H9 (cell line): ENCODE data around the gene RBL1. TPM values are rescaled to one million over a fixed set of nuclear protein-coding genes. Genes with fewer than 3 reads are reported as not detected.

Source experiments
- DNase-seq: peaks from one replicate; pipeline ENCODE4 v3.0.0-alpha.2; 2017
- H2AFZ ChIP-seq: one replicate; pipeline ENCODE4 v1.6.1; 2013; ENCODE audit warnings: mild to moderate bottlenecking, low read length, control low read depth, moderate library complexity
- H2AK5ac ChIP-seq: 2 replicates; pipeline ENCODE4 v1.6.1; 2013; ENCODE audit warnings: low read length, control low read depth, mixed read lengths; ENCODE audit not compliant: insufficient read length
- H2BK120ac ChIP-seq: one replicate; pipeline ENCODE4 v1.6.1; 2013; ENCODE audit warnings: low read depth, mild to moderate bottlenecking, low read length, control low read depth, inconsistent platforms; ENCODE audit not compliant: poor library complexity, severe bottlenecking
- H2BK12ac ChIP-seq: 2 replicates; pipeline ENCODE4 v1.6.1; 2013; ENCODE audit warnings: low read length, control low read depth, mixed read lengths, low read depth; ENCODE audit not compliant: insufficient read length
- H2BK15ac ChIP-seq: 2 replicates; pipeline ENCODE4 v1.6.1; 2013; ENCODE audit warnings: low read depth, low read length, control low read depth
- H2BK20ac ChIP-seq: one replicate; pipeline ENCODE4 v1.6.1; 2013; ENCODE audit warnings: low read depth, mild to moderate bottlenecking, low read length, control low read depth, inconsistent platforms; ENCODE audit not compliant: poor library complexity, severe bottlenecking
- H2BK5ac ChIP-seq: 2 replicates; pipeline ENCODE4 v1.6.1; 2013; ENCODE audit warnings: low read length, control low read depth, mixed read lengths; ENCODE audit not compliant: insufficient read length
- H3K14ac ChIP-seq: 2 replicates; pipeline ENCODE4 v1.6.1; 2013; ENCODE audit warnings: low read length, control low read depth; ENCODE audit not compliant: insufficient read depth
- H3K18ac ChIP-seq: 2 replicates; pipeline ENCODE4 v1.6.1; 2013; ENCODE audit warnings: low read depth, mild to moderate bottlenecking, mixed read lengths, low read length, control low read depth; ENCODE audit not compliant: insufficient read length
- H3K23ac ChIP-seq: 2 replicates; pipeline ENCODE4 v1.6.1; 2013; ENCODE audit warnings: low read length, control low read depth, mixed read lengths, low read depth; ENCODE audit not compliant: insufficient read length
- H3K23me2 ChIP-seq: 2 replicates; pipeline ENCODE4 v1.6.1; 2013; ENCODE audit warnings: low read depth, mild to moderate bottlenecking, mixed read lengths, low read length, control low read depth; ENCODE audit not compliant: insufficient read length, poor library complexity, severe bottlenecking
- H3K27ac ChIP-seq: 2 replicates; pipeline ENCODE4 v1.5.1; 2013; ENCODE audit warnings: low read length, control low read depth, mixed read lengths, low read depth; ENCODE audit not compliant: insufficient read length
- H3K27me3 ChIP-seq: 2 replicates; pipeline ENCODE4 v1.6.1; 2013; ENCODE audit warnings: low read length, control low read depth, inconsistent platforms; ENCODE audit not compliant: insufficient read depth
- H3K4ac ChIP-seq: 2 replicates; pipeline ENCODE4 v1.6.1; 2013; ENCODE audit warnings: low read depth, mild to moderate bottlenecking, control low read depth, inconsistent platforms, low read length, moderate library complexity
- H3K4me1 ChIP-seq: 2 replicates; pipeline ENCODE4 v1.6.1; 2013; ENCODE audit warnings: low read length, control low read depth, inconsistent platforms; ENCODE audit not compliant: insufficient read depth
- H3K4me2 ChIP-seq: 2 replicates; pipeline ENCODE4 v1.6.1; 2013; ENCODE audit warnings: low read length, control low read depth, mixed read lengths; ENCODE audit not compliant: insufficient read length, insufficient read depth
- H3K56ac ChIP-seq: 2 replicates; pipeline ENCODE4 v1.6.1; 2013; ENCODE audit warnings: low read depth, mild to moderate bottlenecking, mixed read lengths, low read length, control low read depth; ENCODE audit not compliant: insufficient read length
- H3K79me1 ChIP-seq: 2 replicates; pipeline ENCODE4 v1.6.1; 2013; ENCODE audit warnings: low read depth, mild to moderate bottlenecking, moderate library complexity, low read length, control low read depth, inconsistent platforms; ENCODE audit not compliant: insufficient read depth, poor library complexity, severe bottlenecking
- H3K79me2 ChIP-seq: 2 replicates; pipeline ENCODE4 v1.6.1; 2013; ENCODE audit warnings: low read length, control low read depth, inconsistent platforms; ENCODE audit not compliant: insufficient read depth
- H3K9ac ChIP-seq: 2 replicates; pipeline ENCODE4 v1.6.1; 2013; ENCODE audit warnings: low read length, control low read depth, mixed read lengths; ENCODE audit not compliant: insufficient read length; ENCODE audit errors: extremely low read depth
- H3K9me3 ChIP-seq: one replicate; pipeline ENCODE4 v1.6.1; 2013; ENCODE audit warnings: low read depth, low read length, inconsistent platforms; ENCODE audit not compliant: control insufficient read depth
- H3T11ph ChIP-seq: one replicate; pipeline ENCODE4 v1.6.1; 2013; ENCODE audit warnings: mild to moderate bottlenecking, low read length, control low read depth, inconsistent platforms
- H4K20me1 ChIP-seq: one replicate; pipeline ENCODE4 v1.6.1; 2013; ENCODE audit not compliant: control insufficient read depth, insufficient read length, insufficient read depth
- H4K5ac ChIP-seq: 2 replicates; pipeline ENCODE4 v1.6.1; 2013; ENCODE audit warnings: low read depth, mild to moderate bottlenecking, mixed read lengths, low read length, control low read depth; ENCODE audit not compliant: insufficient read length
- H4K8ac ChIP-seq: replicated peaks from 2 replicates; pipeline ENCODE4 v1.6.1; 2013; ENCODE audit warnings: low read length, control low read depth, mixed read lengths, low read depth; ENCODE audit not compliant: insufficient read length
- H4K91ac ChIP-seq: 2 replicates; pipeline ENCODE4 v1.6.1; 2013; ENCODE audit warnings: low read depth, mild to moderate bottlenecking, moderate library complexity, mixed read lengths, low read length, control low read depth; ENCODE audit not compliant: insufficient read length
- H3K27ac Mint-ChIP-seq, 3 experiments: 2 replicates in 2 of 3; 3 replicates in 1 of 3; pipeline ENCODE4 v1.8.0; 2020 to 2021; ENCODE audit warnings: mixed read lengths in 3 of 3, mild to moderate bottlenecking in 1 of 3, moderate library complexity in 1 of 3
- H3K27me3 Mint-ChIP-seq: 2 replicates; pipeline ENCODE4 v1.8.0; 2021; ENCODE audit warnings: low read depth, mild to moderate bottlenecking, moderate library complexity, mixed read lengths
- H3K36me3 Mint-ChIP-seq, 3 experiments: 2 replicates in 2 of 3; 3 replicates in 1 of 3; pipeline ENCODE4 v1.8.0; 2020 to 2021; ENCODE audit warnings: low read depth in 3 of 3, mixed read lengths in 3 of 3; ENCODE audit not compliant: insufficient read depth in 1 of 3
- H3K4me1 Mint-ChIP-seq, 2 experiments: 2 replicates each; pipeline ENCODE4 v1.8.0; 2020; ENCODE audit warnings: mixed read lengths in 2 of 2
- H3K4me3 Mint-ChIP-seq, 2 experiments: 2 replicates in 1 of 2; 3 replicates in 1 of 2; pipeline ENCODE4 v1.8.0; 2020 to 2021; ENCODE audit warnings: mild to moderate bottlenecking in 2 of 2, mixed read lengths in 2 of 2, moderate library complexity in 1 of 2
- H3K9me3 Mint-ChIP-seq, 2 experiments: 2 replicates in 1 of 2; 3 replicates in 1 of 2; pipeline ENCODE4 v1.8.0; 2020; ENCODE audit warnings: mild to moderate bottlenecking in 2 of 2, mixed read lengths in 2 of 2, moderate library complexity in 1 of 2
- WGBS: extraction: QIAGEN DNeasy Blood & Tissue Kit; methylation state at CpG from one replicate; pipeline ENCODE4 v1.1.7; 2013; ENCODE audit warnings: missing lambda C conversion rate, low lambda C conversion rate, mixed read lengths; ENCODE audit not compliant: insufficient read length; ENCODE audit errors: extremely low coverage; 5-methylcytosine and 5-hydroxymethylcytosine counted together
- total RNA-seq: library from RNA; stranded (reverse); gene quantifications from 2 replicates; pipeline ENCODE4 v1.2.1, GENCODE V29; 2021
- TF ChIP-seq, protein P1 (sequence below): fragments of 200-600 bp; sonication (generic); conservative IDR thresholded peaks from 3 replicates; pipeline ENCODE4 v1.8.0; 2021; ENCODE audit warnings: antibody characterized with exemption, mild to moderate bottlenecking

Gene RBL1
- total RNA-seq, 1 experiment from 2014 or later = 14.1 TPM

DNA sequence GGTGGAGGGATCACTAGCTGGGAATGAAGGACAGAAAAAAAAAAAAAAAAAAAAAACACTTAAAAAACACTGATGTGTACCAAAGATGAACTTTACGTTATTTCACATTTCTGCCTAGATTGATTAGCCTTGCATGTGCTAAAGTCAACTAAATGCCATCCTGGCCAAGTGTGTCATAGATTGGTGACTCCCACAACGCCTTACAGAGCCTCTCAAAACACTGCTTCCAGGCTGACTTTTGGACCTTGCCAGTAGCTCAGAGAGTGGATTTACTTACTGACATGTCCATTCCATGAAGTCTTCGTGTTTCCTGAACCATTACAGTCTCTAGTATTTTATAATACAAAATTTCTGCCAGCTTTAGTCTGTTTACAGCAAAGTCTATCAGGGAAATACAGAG, 40.5 kb downstream of the RBL1 start:
- H2AK5ac ChIP-seq = no peak overlapping the region
- H3K79me2 ChIP-seq = no peaks in the 10 kb centered on the region
- H4K20me1 ChIP-seq = no peaks in the 10 kb centered on the region
- H3K23me2 ChIP-seq = no peaks in the 10 kb centered on the region
- H3K9me3 Mint-ChIP-seq = no peaks in the 10 kb centered on the region
- no peak overlapping the region for H3K23ac ChIP-seq
- no peak overlapping the region for H2BK15ac ChIP-seq
- H3K4me2 ChIP-seq = no peak overlapping the region
- H3K9ac ChIP-seq = no peak overlapping the region
- H3K4ac ChIP-seq = no peak overlapping the region
- H3K79me1 ChIP-seq = no peaks in the 10 kb centered on the region
- H2BK12ac ChIP-seq = no peak overlapping the region
- H3K9me3 ChIP-seq = no peaks in the 10 kb centered on the region
- no peaks in the 10 kb centered on the region for H3K27me3 ChIP-seq
- no peaks in the 10 kb centered on the region for H3K4me1 ChIP-seq
- H3T11ph ChIP-seq = no peak overlapping the region
- no CpG with 5 or more reads among the region's 3 CpGs for WGBS
- H2BK5ac ChIP-seq = no peak overlapping the region
- no peak overlapping the region for H3K27ac Mint-ChIP-seq
- no peaks in the 10 kb centered on the region for H3K4me1 Mint-ChIP-seq
- H2BK120ac ChIP-seq = no peak overlapping the region
- TF ChIP-seq, protein P1, sequence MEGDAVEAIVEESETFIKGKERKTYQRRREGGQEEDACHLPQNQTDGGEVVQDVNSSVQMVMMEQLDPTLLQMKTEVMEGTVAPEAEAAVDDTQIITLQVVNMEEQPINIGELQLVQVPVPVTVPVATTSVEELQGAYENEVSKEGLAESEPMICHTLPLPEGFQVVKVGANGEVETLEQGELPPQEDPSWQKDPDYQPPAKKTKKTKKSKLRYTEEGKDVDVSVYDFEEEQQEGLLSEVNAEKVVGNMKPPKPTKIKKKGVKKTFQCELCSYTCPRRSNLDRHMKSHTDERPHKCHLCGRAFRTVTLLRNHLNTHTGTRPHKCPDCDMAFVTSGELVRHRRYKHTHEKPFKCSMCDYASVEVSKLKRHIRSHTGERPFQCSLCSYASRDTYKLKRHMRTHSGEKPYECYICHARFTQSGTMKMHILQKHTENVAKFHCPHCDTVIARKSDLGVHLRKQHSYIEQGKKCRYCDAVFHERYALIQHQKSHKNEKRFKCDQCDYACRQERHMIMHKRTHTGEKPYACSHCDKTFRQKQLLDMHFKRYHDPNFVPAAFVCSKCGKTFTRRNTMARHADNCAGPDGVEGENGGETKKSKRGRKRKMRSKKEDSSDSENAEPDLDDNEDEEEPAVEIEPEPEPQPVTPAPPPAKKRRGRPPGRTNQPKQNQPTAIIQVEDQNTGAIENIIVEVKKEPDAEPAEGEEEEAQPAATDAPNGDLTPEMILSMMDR = no peak
- no peak overlapping the region for H2BK20ac ChIP-seq
- H3K36me3 Mint-ChIP-seq = peaks cover 37 to 76% (median 74%) of the 10 kb centered on the region in 3 experiments; a peak in 6 of 7 replicates
- no peak overlapping the region for H4K5ac ChIP-seq
- H4K91ac ChIP-seq = no peak overlapping the region
- H4K8ac ChIP-seq = no peak overlapping the region
- DNase-seq = no peak
- no peak overlapping the region for H3K27ac ChIP-seq
- no peak overlapping the region for H3K4me3 Mint-ChIP-seq
- H3K56ac ChIP-seq = no peak overlapping the region
- H2AFZ ChIP-seq = no peak overlapping the region
- no peak overlapping the region for H3K18ac ChIP-seq
- H3K14ac ChIP-seq = no peak overlapping the region
- no peaks in the 10 kb centered on the region for H3K27me3 Mint-ChIP-seq
